HepG2 (cell line): ENCODE results near the gene FASTKD3.

Source experiments
- FOXJ3 ChIP-seq: sonication (generic); formaldehyde crosslinking; IDR thresholded peaks from 2 replicates; pipeline ENCODE4 v1.4.0; 2020; ENCODE audit warnings: missing genetic modification reagents, mild to moderate bottlenecking, borderline replicate concordance
- SIN3A ChIP-seq: IDR thresholded peaks from 2 replicates; pipeline ENCODE4 v1.6.1; 2011; ENCODE audit warnings: low read depth, mild to moderate bottlenecking, control low read depth, low read length, borderline replicate concordance
- ZMYM2 ChIP-seq: sonication (generic); formaldehyde crosslinking; IDR thresholded peaks from 2 replicates; pipeline ENCODE4 v1.8.0; 2022; ENCODE audit warnings: mild to moderate bottlenecking, missing genetic modification reagents
- TF ChIP-seq, protein P1 (sequence below): sonication (generic); formaldehyde crosslinking; IDR thresholded peaks from 2 replicates; pipeline ENCODE4 v1.5.0; 2020; ENCODE audit warnings: mild to moderate bottlenecking, missing genetic modification reagents, moderate library complexity

DNA sequence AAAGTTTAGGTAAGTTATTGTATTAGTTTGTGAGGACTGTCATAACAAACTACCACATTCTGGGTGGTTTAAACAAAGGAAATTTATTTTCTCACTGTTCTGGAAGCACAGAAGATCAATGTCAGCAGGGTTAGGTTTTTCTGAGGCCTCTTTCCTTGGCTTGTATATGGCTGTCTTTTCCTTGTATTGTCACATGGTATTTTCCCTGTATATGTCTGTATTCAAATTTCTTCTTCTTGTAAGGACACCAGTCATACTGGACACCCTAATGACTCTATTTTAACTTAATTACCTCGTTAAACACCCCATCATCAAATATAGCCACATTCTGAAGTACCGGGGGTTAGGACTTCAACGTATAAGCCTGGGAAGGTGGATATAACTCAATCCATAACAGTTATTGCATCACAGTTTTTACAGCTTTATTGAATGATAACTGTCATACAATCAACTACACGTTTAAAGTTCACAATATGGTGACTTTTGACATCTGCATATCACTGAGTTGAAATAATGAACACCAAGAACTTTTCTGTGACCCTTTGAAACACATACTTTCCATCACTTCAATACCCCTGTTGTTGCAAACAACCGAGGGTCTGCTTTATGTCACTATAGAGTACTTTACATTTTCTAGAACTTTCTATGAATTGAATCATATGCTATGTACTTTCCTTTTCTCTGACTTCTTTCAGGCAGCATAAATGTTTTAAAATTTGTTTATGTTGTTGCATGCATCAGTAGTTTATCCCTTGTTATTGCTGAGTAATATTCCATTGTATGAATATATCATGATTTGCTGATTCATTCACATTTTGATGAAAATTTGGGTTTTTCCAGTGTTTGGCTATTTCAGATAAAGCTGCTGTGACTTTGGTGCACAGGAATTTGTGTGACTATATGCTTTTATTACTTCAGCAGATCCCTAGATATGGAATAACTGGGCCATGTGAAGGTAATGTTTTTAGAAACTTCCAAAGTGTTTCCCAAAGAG is 48.6 kb upstream of the FASTKD3 start:
- TF ChIP-seq, protein P1, sequence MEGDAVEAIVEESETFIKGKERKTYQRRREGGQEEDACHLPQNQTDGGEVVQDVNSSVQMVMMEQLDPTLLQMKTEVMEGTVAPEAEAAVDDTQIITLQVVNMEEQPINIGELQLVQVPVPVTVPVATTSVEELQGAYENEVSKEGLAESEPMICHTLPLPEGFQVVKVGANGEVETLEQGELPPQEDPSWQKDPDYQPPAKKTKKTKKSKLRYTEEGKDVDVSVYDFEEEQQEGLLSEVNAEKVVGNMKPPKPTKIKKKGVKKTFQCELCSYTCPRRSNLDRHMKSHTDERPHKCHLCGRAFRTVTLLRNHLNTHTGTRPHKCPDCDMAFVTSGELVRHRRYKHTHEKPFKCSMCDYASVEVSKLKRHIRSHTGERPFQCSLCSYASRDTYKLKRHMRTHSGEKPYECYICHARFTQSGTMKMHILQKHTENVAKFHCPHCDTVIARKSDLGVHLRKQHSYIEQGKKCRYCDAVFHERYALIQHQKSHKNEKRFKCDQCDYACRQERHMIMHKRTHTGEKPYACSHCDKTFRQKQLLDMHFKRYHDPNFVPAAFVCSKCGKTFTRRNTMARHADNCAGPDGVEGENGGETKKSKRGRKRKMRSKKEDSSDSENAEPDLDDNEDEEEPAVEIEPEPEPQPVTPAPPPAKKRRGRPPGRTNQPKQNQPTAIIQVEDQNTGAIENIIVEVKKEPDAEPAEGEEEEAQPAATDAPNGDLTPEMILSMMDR (CRISPR knock-in tag), result no peak
- no peak for TF ChIP-seq ZMYM2 (CRISPR knock-in tag)
- no peak for TF ChIP-seq FOXJ3
- TF ChIP-seq SIN3A, result no peak
